COR-L47 (cell line): Measurements from ENCODE around the gene MEF2C.

Source experiments
- DNase-seq: peaks from one replicate; lab custom pipeline; 2025; lab: John Stamatoyannopoulos, UW

Gene MEF2C

DNA sequence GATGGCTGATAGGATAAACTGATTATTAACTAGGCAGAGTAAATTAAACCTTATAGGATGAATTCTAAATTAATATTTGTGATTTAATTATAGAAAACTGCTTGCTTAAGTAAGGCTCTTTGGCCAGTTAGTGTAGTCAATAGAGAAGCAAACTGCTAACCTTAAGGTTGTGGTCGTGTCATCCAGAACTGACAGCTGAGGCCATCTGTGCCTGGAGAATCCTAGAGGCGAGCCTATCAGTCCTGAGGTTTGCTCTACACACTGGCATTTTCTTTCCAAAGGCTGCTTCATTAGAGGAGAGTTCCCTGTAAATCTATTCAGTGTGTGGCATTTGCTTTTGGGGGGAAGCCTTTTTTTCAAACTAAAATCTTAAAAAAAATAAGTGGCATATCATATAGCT lies 169.2 kb downstream of the MEF2C start:
- DNase-seq = no peak

- no peak for DNase-seq
Observed at GRCh38 chr5:88708682-88709398, 174.1 kb downstream of the MEF2C start.

- no peak for DNase-seq
Observed at GRCh38 chr5:88708021-88708420, 175.0 kb downstream of the MEF2C start.

- DNase-seq = no peak
Observed at GRCh38 chr5:88707216-88707965, 175.6 kb downstream of the MEF2C start.

GRCh38 chr5:88702332-88702731 lies 180.7 kb downstream of the MEF2C start:
- DNase-seq = peak; percentile 5

GRCh38 chr5:88700121-88700520 lies 182.9 kb downstream of the MEF2C start:
- no peak for DNase-seq

GRCh38 chr5:88698290-88698689 lies 184.7 kb downstream of the MEF2C start:
- no peak for DNase-seq

DNA sequence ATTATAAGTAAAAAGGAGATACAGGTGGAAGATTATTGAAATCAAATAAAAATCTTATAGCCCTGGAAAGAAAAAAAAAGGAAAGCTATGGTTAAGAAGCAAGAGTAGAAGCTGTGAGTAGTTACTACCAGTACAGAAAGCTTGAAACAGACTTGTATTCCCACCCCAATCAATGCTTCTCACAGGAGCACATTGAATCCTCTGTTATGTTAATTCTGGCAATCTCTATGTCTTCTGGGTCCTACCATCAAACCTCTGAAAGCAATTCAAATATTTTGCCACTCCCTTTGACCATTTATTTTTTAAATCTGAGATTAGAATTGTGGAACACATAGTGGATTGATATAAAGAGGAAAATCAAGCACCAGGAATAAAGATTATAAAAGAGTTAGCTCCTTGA lies 186.5 kb downstream of the MEF2C start:
- no peak for DNase-seq

DNA sequence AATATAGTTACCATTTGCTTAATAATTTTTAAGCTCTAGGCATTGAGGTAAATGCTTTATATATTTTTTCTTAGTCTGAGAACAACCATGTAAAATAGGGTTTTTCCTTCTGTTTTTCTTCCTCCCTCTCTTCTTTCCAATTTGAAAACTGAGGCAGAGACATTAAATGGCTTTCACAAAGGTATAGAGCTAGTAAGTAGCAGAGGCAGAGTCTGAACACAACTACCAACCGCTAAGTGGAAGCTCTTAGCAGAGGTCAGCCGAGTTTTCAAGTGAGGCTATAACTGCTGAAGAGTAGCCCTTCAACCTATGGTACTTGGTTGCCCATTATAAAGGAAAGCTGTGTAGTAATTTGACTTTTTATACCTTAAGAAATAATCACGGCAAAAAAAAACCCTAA lies 187.1 kb downstream of the MEF2C start:
- no peak for DNase-seq

DNA sequence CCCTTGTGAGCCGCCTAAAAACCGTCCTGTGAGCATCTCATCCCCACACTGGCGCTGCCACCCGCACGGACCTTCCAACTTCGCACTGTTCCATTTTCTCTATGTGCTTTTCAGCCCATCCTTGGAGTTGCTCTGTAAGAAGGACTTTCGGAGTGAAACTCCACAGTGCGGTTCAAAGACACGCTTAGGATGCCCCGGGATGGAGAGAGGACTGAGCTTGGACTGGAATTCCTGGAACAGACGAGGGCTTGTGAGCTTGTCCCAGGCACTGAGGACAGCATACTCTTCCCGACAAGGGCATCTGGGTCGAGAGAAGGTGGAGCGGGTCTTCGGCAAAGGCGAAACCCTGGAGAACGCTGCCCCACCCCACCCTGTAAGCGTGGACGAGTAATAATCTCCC lies 187.8 kb downstream of the MEF2C start:
- no peak for DNase-seq

GRCh38 chr5:88694023-88694679 lies 188.8 kb downstream of the MEF2C start:
- DNase-seq = no peak

- DNase-seq = no peak
Observed at GRCh38 chr5:88693071-88693932, 189.7 kb downstream of the MEF2C start.

- no peak for DNase-seq
Observed at GRCh38 chr5:88691945-88692868, 190.8 kb downstream of the MEF2C start.

- no peak for DNase-seq
Observed at GRCh38 chr5:88691230-88691582, 191.8 kb downstream of the MEF2C start.

GRCh38 chr5:88690409-88691229 lies 192.4 kb downstream of the MEF2C start:
- DNase-seq = peak; percentile 59

DNA sequence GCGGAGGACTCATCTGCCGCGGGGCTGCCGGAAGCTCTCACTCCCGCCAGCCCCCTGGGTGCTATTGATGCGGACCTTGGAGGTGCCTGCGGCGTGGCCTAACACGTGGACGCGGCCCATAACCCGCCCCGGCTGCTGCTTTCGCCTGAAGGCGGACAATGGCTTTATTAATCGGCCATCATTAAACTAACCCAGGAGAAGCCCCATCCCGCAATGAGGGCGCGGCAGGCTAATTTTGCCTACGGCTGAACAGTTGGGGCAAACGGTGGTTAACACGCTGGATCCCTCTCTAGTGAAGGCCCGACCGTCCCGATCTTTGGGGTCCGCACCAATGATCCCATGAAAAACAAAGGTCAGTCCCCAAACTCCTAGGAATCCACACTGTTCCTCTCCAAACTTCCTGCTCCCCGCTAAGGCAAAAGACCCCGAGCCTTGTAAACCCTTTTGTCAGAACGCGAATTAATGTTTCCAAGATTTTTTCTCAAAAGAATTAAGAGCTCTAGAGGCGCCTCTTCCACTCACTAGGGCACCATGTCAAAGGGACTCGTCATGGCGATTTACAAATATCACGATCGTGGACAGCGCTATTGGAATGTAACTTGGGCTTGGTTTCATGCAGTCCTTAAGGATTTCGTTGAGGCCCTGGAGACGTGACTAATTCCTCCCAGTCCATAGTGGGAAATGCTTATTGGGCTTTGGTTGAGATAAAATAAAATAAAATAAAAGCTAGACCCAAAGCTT lies 193.1 kb downstream of the MEF2C start:
- no peak for DNase-seq

GRCh38 chr5:88688984-88689667 lies 193.9 kb downstream of the MEF2C start:
- DNase-seq = no peak

DNA sequence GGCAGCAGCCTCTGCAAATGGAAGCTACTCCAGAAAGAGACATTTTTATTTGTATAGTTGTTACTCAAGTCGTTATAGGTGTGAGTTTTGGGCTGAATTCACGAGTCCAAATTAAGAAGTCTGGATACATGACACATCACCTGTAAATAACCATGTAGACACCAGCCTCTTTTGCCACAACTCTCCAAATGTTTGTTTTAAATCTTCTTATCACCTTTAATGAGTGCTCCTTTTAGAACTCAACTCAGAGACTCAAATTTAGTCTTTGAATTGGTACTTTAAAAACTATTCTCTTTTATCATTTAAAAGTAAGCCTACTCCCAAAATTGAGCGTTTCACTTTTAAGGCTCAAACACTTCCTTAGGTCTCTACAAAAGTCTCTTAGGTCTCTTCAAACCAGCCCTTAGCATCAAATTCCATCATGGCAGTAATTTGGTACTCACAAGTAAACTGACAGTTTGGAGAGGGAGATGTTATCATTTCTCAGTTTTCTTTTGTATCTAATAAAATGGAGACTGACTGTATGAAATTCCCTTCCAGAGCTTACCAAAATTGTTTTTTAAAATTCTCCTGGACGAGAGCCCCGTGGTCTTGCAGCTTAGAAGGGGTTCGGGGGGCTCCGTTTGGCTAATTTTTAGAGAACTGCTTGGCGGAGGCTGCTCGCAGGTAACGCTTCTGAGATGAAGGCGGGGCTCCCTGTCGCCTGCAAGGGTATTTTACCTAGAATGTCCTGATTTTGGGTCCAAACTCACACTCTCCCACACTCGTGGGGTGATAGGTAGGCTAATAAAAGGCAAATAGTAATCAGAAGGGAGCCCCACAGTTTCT lies 194.6 kb downstream of the MEF2C start:
- no peak for DNase-seq
